HUDEP-2 (cell line): ENCODE results near the gene SPSB3.
A peak's percentile ranks its signal among the peaks of the same experiment; 100 is the strongest.

Experiments
- DNase-seq, 76 experiments: peaks; one replicate each; lab custom pipeline; 2025; ENCODE audit not compliant: unreplicated experiment in 76 of 76; lab: John Stamatoyannopoulos, UW

The SPSB3 gene

GRCh38 chr16:1775846-1776671 is 6.3 kb downstream of the SPSB3 start:
- no peak for DNase-seq

- DNase-seq = no peak
These were observed 7.1 kb downstream of the SPSB3 start for GRCh38 chr16:1775006-1775845.

DNA sequence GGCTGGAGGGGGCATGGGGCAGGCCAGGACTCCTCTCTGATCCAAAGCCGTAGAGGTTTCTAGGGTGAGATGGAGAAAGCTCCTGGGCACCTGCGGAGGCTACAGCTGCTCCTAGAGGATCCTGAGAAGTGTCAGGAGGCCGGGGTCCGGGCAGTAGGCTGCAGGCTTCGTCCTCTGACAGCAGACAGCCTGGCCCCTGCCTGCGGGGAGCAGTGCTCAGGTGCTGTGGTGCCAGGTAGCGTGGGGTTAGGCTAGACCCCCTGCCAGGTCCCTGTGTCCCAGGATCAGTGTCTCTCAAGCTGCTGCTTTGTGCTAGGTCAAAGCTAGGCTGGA is 8.0 kb downstream of the SPSB3 start:
- DNase-seq = no peak

DNA sequence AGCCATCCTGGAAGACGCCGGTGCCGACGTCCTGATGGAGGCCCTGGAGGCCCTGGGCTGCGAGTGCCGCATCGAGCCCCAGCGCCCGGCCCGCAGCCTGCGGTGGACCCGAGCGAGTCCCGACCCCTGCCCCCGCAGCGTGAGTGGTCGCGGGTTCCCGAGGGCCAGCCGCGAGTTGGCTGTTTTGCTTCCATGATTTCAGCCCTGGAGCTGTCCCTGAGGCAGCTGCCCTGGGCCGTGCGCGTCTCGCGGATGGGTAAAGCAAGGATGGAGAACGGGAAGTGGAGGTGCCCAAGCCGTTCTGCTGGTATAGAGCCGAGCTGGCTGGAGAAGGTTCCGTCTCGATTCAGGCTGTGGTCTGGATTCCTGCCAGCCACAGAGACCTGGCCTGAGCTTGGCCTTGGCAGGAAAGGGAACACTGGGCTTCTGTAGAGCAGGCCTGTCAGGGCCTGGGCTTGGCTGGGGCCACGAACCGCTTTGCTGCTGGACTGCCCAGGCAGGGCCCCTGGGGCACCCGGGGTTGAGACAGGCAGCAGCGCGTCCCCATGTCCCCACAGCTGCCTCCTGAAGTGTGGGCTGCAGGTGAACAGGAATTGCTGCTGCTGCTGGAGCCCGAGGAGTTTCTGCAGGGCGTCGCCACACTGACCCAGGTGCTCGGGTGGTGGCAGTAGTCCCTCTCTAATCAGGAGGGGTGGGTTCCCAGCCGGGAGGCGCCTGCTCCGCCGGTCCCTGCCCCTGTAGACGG is 8.5 kb downstream of the SPSB3 start:
- DNase-seq = peak in 1 of 76 experiments; percentile 44

GRCh38 chr16:1772908-1773702 is 9.3 kb downstream of the SPSB3 start, which contains the start of gene MRPS34:
TSS of gene MRPS34 (minus strand) at chr16:1773134. CDS start at chr16:1773119, 15 bp downstream.
- peak in 68 of 76 experiments; percentile 14 to 84 (median 67) for DNase-seq

- peak in 41 of 76 experiments; percentile 9 to 75 (median 32) for DNase-seq
These were observed 9.9 kb downstream of the SPSB3 start, which contains the start of gene EME2 for GRCh38 chr16:1772362-1772907. TSS of gene EME2 (plus strand) at chr16:1772810. CDS start at chr16:1773228, 418 bp downstream.

GRCh38 chr16:1771864-1772361 is 10.5 kb downstream of the SPSB3 start:
- peak in 2 of 76 experiments; percentile 25 to 60 for DNase-seq

DNA sequence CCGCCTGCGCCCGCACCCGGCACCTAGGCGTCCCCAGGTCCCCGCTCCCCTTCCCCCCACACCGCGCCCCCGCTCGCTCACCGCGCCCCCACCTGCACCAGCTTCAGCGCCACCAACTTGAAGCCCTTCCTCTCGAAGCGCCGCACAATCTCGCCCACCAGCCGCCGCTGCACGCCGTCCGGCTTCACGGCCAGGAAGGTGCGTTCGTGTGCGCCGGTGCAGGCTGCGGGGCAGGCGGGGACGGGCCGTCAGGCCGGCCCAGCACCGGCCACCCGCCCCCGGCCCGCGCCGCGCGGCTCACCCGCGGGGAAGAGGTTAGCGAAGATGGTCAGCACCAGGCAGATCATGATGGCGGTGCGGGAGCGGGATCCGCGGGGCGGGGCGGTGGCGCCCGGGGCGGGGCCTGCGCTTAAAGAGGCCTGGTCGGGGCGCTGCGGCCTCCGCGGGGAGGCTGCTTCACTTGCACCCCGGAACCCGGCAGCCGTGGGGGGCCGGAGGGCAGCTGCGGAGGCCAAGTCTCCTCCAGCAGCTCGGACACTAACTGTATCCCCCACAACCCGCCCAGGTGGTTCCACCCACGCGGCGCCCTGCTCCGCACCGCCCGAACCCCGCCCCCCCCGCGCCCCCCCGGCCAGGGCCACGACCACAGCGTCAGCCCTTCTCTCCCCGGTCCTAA is 11.0 kb downstream of the SPSB3 start, which contains the start of gene NME3:
Gene NME3, minus strand, starts transcription at position 356 of the 676 bp plus-strand sequence. Its CDS starts 9 bp downstream, at position 347.
- peak in 60 of 76 experiments; percentile 12 to 79 (median 52) for DNase-seq

- DNase-seq = no peak
These were observed 11.8 kb downstream of the SPSB3 start for GRCh38 chr16:1770328-1771187.

DNA sequence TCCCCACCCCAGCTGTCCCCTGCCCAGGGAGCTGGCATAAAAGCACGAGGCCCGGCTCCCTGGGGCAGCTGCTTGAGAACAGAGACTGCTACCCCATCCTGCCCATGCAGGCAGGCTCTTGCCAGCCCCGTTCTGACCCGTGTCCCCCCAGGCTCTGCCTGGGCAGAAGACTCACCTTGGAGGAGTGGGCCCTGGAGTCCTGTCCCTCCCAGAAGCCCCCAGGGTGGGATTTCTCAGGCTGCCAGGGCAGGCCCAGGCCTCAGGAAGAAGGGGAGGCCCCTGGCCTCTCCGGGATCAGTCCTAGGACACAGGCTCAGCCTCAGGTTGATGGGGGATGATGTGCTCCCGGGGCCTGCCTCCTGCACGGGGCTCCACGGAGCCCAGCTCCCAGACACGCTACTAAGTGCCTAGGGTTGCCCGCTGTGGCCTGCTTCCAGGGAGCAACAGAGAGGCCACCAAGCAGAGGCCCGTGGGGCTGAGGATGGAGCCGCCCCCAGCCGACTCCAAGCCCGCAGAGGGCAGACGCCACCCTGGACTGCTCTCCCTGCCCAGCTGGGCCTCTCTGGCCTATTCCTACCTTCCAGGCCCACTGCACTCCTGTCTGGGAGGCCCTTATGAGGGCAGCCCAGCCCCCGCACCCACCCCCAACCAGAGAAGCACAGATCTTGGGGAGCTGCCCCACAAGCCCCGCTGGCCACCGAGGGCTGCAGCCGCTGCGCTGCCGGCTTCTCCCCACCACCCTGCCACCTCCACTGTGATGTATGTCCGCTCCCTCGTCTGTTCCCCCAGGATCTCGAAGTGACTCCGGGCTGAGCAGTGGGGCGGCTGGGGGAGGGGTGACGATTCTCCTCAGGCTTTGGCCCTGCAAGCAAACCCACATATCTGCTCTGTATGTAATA is 12.7 kb downstream of the SPSB3 start:
- no peak for DNase-seq

DNA sequence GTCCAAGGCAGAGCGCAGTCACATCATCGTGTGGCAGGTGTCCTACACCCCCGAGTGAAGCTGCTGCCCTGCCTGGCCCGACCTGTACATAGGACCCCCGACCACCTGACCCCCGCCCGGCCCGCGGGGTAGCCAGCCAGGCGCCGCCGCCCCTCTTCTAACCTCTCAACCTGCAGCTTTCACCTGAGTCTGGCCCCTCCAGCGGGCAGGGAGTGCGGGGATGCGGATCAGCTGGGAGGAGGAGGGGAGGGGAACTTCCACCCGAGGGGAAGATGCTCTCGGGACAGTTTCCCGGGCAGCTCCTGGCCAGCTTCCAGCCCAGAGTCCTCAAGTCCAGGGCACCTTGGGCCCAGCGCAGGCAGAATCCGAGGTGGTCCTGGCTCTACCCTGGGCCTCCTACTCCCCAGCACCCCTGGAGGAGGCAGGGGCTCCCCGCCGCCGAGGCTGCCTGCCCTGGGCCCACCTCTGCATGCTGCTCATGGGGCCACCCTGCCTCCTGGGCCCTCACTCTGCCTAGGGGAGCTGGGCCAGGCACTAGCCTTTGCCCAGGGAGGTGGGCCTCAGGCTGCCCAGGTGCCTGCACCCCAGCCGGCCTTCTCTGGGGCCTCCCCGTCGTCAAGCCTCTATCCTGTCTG is 13.5 kb downstream of the SPSB3 start:
- no peak for DNase-seq

DNA sequence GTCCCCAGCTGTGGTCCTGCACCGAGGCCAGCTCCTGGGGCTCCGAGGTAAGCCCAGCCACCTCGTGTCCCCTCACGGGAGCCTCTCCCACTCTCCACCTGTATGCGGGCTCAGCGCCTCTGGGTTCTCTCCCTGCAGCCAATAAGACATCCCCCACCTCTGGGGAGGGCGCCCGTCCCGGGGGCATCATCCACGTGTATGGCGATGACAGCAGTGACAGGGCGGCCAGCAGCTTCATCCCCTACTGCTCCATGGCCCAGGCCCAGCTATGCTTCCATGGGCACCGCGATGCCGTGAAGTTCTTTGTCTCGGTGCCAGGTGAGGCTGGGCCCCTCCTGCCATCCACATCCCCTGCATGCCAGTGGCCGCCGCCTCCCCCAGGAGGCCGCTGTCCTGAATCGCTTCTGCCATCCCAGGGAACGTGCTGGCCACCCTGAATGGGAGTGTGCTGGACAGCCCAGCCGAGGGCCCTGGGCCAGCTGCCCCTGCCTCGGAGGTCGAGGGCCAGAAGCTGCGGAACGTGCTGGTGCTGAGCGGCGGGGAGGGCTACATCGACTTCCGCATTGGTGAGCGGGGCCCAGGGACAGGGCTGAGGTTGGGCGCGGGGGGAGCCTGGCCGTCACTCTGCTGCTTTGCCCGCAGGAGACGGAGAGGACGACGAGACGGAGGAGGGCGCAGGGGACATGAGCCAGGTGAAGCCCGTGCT is 14.2 kb downstream of the SPSB3 start:
- DNase-seq = no peak

GRCh38 chr16:1767116-1767994 is 15.0 kb downstream of the SPSB3 start:
- no peak for DNase-seq

- DNase-seq = no peak
These were observed 15.7 kb downstream of the SPSB3 start for GRCh38 chr16:1766701-1767100.

DNA sequence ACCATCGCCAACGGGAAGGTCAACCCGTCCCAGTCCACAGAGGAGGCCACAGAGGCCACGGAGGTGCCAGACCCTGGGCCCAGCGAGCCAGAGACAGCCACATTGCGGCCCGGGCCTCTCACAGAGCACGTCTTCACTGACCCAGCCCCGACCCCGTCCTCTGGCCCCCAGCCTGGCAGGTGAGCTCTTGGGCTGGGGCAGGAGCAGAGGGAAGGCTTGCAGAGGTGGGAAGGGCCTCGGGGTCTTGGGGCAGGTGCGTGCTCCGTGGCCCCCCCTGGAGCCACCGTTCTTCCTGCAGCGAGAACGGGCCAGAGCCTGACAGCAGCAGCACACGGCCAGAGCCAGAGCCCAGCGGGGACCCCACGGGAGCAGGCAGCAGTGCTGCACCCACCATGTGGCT is 16.1 kb downstream of the SPSB3 start:
- no peak for DNase-seq
